NAMALWA (cell line): ENCODE data around the gene TMEM234.

Experiments
- DNase-seq: peaks from one replicate; pipeline ENCODE4 v3.0.0-alpha.2; 2015; ENCODE audit warnings: low spot score

TMEM234 gene

GRCh38 chr1:32199717-32200072, 22.5 kb downstream of the TMEM234 start:
- no peak for DNase-seq

- no peak for DNase-seq
Observed at GRCh38 chr1:32199043-32199716, 23.0 kb downstream of the TMEM234 start.

- DNase-seq: no peak
Observed at GRCh38 chr1:32198237-32199042, 23.7 kb downstream of the TMEM234 start.

DNA sequence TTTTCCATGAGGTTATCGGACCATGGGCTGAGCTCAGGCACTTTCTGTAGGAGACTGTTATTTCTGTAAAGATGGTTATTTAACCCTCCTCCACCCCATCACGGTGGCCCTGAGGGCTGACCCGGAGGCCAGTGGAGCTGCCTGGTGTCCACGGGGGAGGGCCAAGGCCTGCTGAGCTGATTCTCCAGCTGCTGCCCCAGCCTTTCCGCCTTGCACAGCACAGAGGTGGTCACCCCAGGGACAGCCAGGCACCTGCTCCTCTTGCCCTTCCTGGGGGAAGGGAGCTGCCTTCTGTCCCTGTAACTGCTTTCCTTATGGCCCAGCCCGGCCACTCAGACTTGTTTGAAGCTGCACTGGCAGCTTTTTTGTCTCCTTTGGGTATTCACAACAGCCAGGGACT, 24.3 kb downstream of the TMEM234 start:
- DNase-seq: no peak

GRCh38 chr1:32197074-32197473, 25.1 kb downstream of the TMEM234 start:
- DNase-seq: no peak

GRCh38 chr1:32195972-32196823, 26.0 kb downstream of the TMEM234 start:
- no peak for DNase-seq

GRCh38 chr1:32195531-32195930, 26.6 kb downstream of the TMEM234 start:
- no peak for DNase-seq

GRCh38 chr1:32194984-32195383, 27.2 kb downstream of the TMEM234 start:
- no peak for DNase-seq

- no peak for DNase-seq
Observed at GRCh38 chr1:32192220-32192948, 29.8 kb downstream of the TMEM234 start.

GRCh38 chr1:32187850-32188249, 34.3 kb downstream of the TMEM234 start:
- no peak for DNase-seq

DNA sequence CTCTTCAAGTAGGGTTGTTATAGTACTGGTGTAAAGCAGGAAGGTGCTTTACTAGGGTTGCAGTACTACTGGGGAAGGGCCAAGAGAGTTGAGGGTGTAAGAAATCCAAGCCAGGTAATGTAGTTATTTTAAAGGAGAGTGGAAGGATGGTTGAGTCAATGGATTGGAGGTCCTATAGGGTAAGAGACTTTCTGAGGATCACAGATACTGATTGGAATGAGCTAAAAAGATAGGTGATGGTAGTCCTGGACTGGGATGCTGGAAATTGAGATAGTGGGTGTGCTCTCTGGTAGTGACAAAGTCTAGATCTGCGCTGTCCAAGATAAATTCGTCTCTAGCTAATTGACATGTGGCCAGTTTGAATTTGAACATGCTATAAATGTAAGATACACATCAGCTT, 35.7 kb downstream of the TMEM234 start:
- DNase-seq: no peak

GRCh38 chr1:32186077-32186476, 36.1 kb downstream of the TMEM234 start:
- DNase-seq: no peak

DNA sequence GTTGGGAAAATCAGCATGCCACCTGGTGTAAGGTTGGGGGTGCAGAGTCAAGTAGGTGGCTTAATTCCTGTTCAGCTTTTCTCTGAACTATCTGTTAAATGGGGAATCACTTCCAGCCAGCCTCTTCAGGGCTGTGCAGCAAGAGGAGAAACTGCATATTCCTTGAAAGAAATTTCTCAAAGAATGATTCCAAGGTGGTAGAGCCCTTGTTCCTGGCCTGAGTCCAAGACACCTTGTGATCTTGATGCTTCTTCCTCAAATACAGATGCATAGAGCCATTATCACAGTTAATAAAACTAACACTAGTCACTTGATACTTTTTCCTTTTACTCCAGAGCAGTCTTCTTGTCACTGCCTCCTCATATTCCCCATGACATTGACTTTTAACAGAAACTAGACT, 37.5 kb downstream of the TMEM234 start:
- no peak for DNase-seq

DNA sequence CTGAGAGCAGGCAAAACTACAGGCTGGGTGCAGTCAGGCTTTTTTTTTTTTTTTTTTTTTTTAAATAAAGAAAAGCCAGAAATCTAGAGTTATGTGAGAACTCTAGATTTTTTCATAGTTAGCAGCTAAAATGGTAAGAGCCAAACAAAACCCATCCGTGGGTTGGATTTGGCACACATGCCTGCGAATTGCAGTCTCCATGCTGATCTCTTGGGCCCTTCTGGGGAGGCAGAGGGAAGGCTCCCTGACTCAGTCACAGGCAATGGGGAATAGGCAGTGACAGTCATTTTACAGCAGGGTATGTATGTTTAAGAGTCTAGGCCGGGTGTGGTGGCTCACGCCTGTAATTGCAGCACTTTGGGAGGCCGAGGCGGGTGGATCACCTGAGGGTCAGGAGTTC, 40.1 kb downstream of the TMEM234 start:
- no peak for DNase-seq

GRCh38 chr1:32181563-32181962, 40.6 kb downstream of the TMEM234 start:
- DNase-seq: no peak

- no peak for DNase-seq
Observed at GRCh38 chr1:32181065-32181464, 41.1 kb downstream of the TMEM234 start.

DNA sequence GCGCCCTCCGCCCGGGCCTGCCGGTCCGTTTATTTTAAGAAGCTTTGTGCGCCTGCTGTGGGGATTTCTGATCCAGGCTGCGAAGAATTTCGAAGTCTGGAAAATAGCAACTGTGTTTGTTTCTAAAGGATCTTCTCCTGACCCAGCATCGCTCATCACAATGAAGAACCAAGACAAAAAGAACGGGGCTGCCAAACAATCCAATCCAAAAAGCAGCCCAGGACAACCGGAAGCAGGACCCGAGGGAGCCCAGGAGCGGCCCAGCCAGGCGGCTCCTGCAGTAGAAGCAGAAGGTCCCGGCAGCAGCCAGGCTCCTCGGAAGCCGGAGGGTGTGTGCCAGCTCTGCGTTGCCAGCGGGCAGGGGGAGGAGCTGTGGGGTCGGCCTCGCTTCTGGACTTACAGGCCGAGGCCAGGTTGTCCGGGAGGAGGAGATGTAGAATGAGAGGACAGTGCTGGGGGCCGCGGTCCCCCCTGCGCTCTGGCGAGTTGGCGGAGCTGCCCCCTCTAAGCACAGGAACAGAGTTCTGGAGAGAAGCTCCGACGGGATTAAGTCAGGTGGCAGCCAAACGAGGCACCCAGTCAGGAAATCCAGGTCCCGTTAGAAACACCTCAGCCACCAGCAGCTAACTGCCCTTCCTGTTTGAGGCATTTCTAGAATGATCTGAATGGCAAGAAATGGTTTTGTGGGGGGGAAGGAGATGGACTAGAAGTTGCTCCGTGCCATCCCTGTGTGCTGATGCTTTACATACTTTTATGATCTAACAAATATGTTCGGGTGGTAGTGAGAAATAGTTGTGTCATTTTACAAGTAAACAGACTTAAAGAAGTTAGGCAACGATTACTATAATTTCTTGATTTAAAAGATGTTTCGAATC, 41.7 kb downstream of the TMEM234 start:
- DNase-seq: peak; percentile 49

GRCh38 chr1:32179443-32180185, 42.5 kb downstream of the TMEM234 start, which contains the start of gene TXLNA:
Gene TXLNA (plus strand): TSS chr1:32179675. CDS start chr1:32180346, 671 bp downstream.
- peak; percentile 89 for DNase-seq

DNA sequence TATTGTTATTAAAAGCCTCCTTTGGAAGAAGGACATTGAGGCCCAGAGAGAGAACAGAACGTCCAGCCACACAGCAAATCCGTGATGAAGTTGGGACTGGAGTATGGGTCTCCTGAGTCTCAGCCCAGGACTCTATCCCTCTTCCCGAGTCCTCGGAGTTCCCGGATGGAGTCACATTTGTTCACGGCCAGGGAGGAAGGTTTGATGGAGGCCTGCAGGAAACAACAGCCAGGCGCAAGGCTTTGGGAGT, 43.0 kb downstream of the TMEM234 start:
- no peak for DNase-seq

GRCh38 chr1:32178380-32179192, 43.6 kb downstream of the TMEM234 start:
- DNase-seq: no peak
